GM19468 (cell line): Measurements from ENCODE around the gene ACTR3C.

Experiments used
- ATAC-seq: cut with Tn5 transposase; IDR thresholded peaks from one replicate; pipeline ENCODE4 v1.9.1; 2021; ENCODE audit warnings: mild to moderate bottlenecking, moderate library complexity, moderate number of reproducible peaks; ENCODE audit not compliant: unreplicated experiment; ENCODE audit errors: extremely low read depth

ACTR3C gene

GRCh38 chr7:150337179-150337578 is 13.8 kb upstream of the ACTR3C start:
- ATAC-seq: no peak

GRCh38 chr7:150336746-150337145 is 13.4 kb upstream of the ACTR3C start:
- ATAC-seq: no peak

- no peak for ATAC-seq
These were observed 12.4 kb upstream of the ACTR3C start for GRCh38 chr7:150335774-150336112.

GRCh38 chr7:150335108-150335773 is 11.9 kb upstream of the ACTR3C start:
- ATAC-seq: no peak

- no peak for ATAC-seq
These were observed 10.8 kb upstream of the ACTR3C start for GRCh38 chr7:150334108-150334507.

GRCh38 chr7:150333659-150334058 is 10.3 kb upstream of the ACTR3C start:
- ATAC-seq: no peak

GRCh38 chr7:150332852-150333635 is 9.7 kb upstream of the ACTR3C start:
- no peak for ATAC-seq

GRCh38 chr7:150330211-150330885 is 7.0 kb upstream of the ACTR3C start:
- ATAC-seq: no peak

- ATAC-seq: no peak
These were observed 6.2 kb upstream of the ACTR3C start for GRCh38 chr7:150329331-150330120.

- ATAC-seq: no peak
These were observed 4.0 kb upstream of the ACTR3C start for GRCh38 chr7:150327308-150327707.

GRCh38 chr7:150326657-150327268 is 3.4 kb upstream of the ACTR3C start:
- no peak for ATAC-seq

GRCh38 chr7:150325901-150326300 is 2.6 kb upstream of the ACTR3C start:
- no peak for ATAC-seq

- ATAC-seq: no peak
These were observed 1.8 kb upstream of the ACTR3C start for GRCh38 chr7:150325110-150325611.

- ATAC-seq: no peak
These were observed 1.1 kb upstream of the ACTR3C start for GRCh38 chr7:150324373-150324961.

- no peak for ATAC-seq
These were observed 482 bp upstream of the ACTR3C start for GRCh38 chr7:150323682-150324372.

GRCh38 chr7:150322114-150322832 is 1.1 kb downstream of the ACTR3C start:
- ATAC-seq: no peak

GRCh38 chr7:150321788-150322113 is 1.6 kb downstream of the ACTR3C start:
- ATAC-seq: no peak

GRCh38 chr7:150317748-150318444 is 5.4 kb downstream of the ACTR3C start:
- ATAC-seq: no peak
